ENCODE data around the gene TIAM1.

TIAM1 gene

GRCh38 chr21:31343680-31344480 lies at the start of gene TIAM1:
TIAM1 (minus strand) TSS chr21:31344261; CDS start chr21:31266972, 77,289 bp downstream.
- DNase-seq, result no peak

DNA sequence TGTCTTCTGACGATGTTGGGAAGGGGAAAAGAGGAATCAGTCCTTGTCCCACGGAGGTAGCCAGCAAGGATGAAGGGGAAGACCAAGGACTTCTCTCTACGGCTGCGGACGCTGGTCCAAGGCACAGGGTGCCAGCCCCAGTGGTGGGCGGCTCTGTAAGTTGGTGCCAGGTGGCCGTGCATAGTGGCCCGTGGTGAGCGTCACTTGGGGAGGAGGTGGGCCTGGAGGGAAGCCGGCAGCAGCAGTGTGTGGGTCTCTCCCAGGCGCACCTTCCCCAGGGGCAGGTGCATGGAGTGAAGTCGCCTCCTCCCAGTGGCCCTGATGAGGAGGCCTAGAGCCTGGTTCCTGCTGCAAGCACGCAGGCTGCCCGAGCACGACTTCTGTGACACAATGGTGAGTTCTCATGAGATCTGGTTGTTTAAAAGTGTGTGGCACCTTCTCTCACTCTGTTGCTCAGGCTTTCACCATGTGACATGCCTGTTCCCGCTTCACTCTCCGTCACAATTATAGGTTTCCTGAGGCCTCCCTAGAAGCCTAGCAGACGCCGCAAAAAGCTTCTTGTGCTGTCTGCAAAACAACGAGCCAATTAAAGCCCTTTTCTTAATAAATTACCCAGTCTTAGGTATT lies 43.6 kb upstream of the TIAM1 start:
- no peak for DNase-seq

DNA sequence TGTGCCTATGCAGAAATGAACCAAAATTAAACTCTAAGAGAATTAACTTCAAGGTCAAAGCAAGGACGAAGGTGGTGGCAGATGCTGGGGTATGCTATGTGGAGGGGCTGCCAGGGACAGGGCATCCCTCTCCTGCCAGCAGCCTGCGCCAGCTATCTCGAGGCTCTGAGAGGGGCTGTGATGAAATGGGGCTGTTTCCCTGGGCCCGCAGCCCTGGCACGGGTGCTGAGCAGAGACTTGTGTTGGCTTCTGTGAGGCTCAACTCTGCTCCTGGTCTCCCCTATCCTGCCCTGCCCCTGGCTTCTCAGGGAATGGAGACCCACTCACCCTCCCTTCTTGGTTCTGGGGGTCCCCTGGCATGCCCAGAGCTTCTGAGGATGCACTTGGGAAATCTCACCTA lies 41.9 kb upstream of the TIAM1 start:
- no peak for DNase-seq

DNA sequence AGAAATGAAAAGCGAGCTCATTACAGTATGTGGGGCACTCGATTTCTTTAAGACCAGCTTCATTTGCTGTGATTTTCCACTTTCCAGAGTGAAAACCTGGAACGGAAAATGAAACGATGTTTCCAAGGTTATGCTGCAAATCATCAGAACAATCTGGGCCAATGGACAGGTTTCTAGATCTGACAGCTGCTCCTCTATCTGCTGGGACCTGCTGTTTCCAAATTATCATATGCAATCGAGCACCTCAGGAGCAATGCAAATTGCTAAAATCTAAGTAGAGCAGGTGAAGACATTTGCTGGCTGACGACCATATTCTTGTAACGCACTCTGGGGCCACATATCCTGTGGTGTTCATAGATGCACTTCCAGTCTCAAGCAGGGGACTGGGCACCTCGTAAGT lies 39.7 kb upstream of the TIAM1 start:
- no peak for DNase-seq

DNA sequence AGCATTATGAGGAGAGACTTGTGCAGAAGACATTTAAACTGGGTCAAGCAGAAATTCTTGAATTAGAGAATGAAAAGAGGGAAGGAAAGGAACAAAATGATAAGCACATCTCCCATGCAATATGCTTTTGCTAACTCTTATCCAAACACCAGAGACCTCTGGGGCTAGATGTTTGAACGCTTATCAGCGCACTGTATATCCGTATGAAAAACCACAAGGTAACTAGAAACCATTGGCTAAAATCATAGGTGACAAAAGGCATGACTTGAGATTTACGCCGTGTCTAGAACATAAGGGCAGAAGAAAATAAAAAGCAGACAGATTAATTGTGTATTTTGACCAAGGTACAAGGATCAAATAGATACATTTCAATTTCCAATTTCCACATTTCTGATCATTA lies 38.0 kb upstream of the TIAM1 start:
- DNase-seq, result no peak

DNA sequence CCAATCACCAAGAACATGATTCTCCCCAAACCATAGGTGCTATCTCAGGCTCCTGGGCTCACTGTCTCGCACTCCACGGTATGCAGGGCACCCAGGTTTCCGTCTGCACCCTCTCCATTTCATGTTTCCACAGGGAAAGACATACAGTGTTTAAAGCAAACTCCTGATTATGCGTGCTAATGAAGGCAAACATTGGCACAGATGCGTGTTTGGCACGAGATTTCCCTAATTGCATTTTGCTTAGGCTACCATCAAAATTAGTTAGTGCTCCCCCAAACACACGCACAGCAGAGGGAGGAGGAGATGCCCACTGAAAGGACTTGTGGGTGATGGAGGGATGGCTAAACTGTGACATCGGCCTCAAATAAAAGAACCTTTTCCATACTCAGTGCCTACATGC lies 32.2 kb upstream of the TIAM1 start:
- DNase-seq, result no peak

- DNase-seq, result no peak
Measured at GRCh38 chr21:31374395-31374794, 30.3 kb upstream of the TIAM1 start.

- DNase-seq, result no peak
Measured at GRCh38 chr21:31372471-31372765, 28.4 kb upstream of the TIAM1 start.

DNA sequence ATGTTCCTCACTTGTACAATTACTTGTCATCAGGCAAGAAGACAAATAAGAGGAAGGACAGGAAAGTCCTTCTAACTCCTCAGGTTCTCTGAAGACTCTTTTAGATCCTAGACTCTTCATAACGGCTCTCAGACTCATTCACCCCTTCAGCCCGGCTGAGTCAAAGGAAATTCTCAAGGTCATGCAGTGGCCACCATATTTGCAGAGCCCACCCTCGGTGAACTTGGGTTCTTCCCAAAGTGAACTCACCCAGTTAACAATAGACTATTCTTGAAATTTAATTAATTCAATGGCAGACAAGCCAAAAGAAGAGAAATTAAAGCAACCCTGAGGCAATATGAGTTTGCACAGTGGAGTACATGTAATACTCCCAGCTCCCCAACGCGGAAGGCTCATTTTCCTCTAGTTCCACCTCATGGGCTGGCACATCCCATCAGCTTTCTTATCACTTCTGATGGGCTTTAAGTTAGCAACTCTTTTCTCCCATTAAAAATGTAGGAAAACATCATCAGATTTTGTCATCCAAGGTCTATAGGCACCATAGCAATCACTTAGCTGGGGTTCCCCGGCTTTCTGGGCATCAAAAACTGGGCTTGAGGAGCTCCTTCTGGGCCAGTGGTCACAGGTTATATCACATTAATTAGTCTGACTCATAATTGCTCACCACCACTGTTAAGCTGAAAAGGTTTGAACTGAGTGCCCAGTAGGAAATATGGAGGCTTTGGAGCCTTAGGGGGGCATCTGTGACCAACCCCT lies 27.8 kb upstream of the TIAM1 start:
- DNase-seq, result no peak

GRCh38 chr21:31370893-31371544 lies 27.0 kb upstream of the TIAM1 start:
- DNase-seq, result no peak

DNA sequence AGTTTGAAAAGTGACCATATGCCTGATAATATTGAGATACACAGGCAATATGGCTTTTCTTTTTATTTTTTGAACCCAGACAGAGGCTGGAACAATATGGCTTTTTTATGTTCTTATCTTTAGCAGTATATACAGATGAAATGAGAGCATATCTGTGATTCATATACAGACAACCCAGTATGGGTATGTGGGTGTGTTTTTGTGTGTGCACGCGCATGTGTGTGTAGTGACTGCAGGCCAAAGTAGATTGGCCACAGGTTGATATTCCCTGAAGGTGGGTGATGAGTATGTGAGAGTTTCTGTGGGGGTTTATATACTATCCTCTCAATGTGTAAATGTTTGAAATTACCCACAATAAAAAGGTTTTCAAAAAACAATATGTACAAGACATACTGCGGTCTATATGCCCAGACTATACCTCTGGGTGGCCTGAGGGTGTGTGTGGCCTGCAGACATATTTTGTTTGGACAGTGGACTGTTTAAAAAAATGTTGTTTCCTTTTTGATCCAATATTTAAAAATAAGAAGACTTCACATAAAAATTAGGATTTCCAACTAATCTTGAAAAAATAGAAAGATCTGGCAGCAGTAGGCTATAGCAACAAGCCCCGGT lies 26.3 kb upstream of the TIAM1 start:
- no peak for DNase-seq

DNA sequence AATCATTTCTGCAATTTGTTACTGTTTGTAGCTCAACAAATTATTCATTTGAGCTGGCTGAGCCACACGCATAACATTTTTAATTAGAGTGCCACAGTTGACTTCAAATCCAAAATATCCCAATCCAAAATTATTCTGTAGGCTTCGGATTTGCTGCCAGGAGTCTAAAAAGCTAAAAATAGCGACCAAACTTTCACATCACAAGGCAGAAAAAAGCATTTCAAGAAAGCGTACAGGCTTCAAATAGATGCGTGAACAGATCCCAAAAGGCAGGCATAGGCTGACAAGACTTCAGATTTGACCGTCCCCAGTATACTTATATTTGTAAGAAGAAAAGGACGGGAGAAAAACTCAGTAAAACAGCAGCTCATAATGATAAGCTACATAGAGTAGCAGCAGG lies 24.3 kb upstream of the TIAM1 start:
- no peak for DNase-seq

DNA sequence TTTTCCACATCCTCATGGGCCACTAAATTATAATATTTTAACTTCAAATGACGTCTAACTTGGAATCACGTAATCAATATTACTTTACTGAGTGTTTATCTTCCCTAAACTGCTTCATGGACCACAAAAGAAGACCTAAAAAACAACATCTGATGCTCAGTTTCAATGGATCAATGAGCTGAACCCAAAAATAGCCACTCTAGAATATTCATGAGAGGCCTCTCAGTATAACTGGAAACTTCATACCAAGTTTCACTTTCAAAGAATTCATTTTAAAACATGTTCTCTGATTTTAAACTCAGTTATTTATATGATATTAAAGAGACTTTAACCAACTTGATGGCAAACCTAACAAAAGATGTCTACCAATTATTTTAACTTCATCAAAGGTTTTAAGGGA lies 23.7 kb upstream of the TIAM1 start:
- no peak for DNase-seq

DNA sequence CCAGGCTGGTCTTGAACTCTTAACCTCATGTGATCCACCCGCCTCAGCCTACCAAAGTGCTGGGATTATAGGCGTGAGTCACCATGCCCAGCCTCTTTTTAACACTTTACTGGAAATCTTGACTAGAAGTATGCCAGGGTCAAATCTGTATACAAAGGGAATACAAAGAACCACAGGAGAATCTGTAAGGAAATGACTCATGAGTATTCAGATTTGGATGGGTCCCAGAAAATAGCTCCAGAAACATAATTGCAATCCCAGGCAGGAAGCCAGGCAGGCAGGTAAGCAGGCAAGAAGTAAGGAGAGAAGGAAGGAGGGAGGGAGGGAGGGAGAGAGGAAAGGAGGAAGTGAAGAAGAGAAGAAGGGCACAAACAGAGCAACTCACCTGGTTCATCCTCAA lies 22.8 kb upstream of the TIAM1 start:
- DNase-seq, result no peak

GRCh38 chr21:31364253-31364945 lies 20.3 kb upstream of the TIAM1 start:
- no peak for DNase-seq

- DNase-seq, result no peak
Measured at GRCh38 chr21:31363720-31364119, 19.7 kb upstream of the TIAM1 start.

- no peak for DNase-seq
Measured at GRCh38 chr21:31360717-31361116, 16.7 kb upstream of the TIAM1 start.

- DNase-seq, result no peak
Measured at GRCh38 chr21:31358158-31358557, 14.1 kb upstream of the TIAM1 start.

GRCh38 chr21:31356440-31356839 lies 12.4 kb upstream of the TIAM1 start:
- no peak for DNase-seq

GRCh38 chr21:31354604-31355443 lies 10.8 kb upstream of the TIAM1 start:
- no peak for DNase-seq

DNA sequence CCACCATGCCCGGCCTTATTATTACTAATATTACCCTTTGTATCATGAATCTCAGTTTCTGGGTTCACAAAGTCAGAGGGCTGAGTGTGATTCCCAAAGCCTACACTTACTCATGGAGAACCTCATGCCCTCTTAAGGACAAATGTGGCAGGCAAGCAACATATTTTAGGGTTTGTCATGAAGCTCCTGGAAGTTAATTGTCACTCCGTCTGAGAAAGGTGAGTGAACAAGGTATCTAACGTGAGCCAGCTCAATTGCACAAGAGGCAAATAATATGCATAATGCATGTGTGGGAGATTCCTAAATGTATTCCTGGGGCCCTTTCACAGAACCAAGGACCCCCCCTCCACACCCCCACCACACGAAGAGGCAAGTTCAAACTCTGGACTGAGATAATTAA lies 10.1 kb upstream of the TIAM1 start:
- no peak for DNase-seq

- no peak for DNase-seq
Measured at GRCh38 chr21:31352836-31353235, 8.8 kb upstream of the TIAM1 start.

Measured in DMS153 (cell line).